Neural progenitor cell (in vitro differentiated cells): ENCODE measurements around the gene DEDD2.
"Not testable (repeated sequence)": the region's sequence is repeated elsewhere in the genome, so short reads cannot be mapped to it uniquely, and the experiment has no call there.

Experiments
- CTCF ChIP-seq: fragments of 200-600 bp; sonication (generic); IDR thresholded peaks from 2 replicates; pipeline ENCODE4 v1.5.1; 2017; ENCODE audit warnings: antibody characterized with exemption, mild to moderate bottlenecking
- EZH2phosphoT487 ChIP-seq: fragments of 200-600 bp; sonication (generic); IDR thresholded peaks from 2 replicates; pipeline ENCODE4 v1.6.1; 2017; ENCODE audit warnings: antibody characterized with exemption

GRCh38 chr19:42266928-42267603 lies 49.6 kb upstream of the DEDD2 start:
- TF ChIP-seq CTCF, EZH2phosphoT487: not testable (repeated sequence)
